Gastrocnemius medialis (tissue), 4 donors: ENCODE results near the gene TRIM68.

ENCODE experiments used
- POLR2A ChIP-seq, 2 donors: fragments of 450-650 bp; IDR thresholded peaks; one replicate each; pipeline ENCODE4 v1.6.1; 2017; ENCODE audit warnings: antibody characterized with exemption in 2 of 2, mild to moderate bottlenecking in 2 of 2, moderate library complexity in 2 of 2
- TF ChIP-seq, protein P1 (sequence below), 5 experiments: fragments of 450-650 bp in 3 of 5; fragments of 200-600 bp in 2 of 5; sonication (generic) in 2 of 5; IDR thresholded peaks in 4 of 5; conservative IDR thresholded peaks in 1 of 5; 1 replicate in 4 of 5; 2 replicates in 1 of 5; pipeline ENCODE4 v1.5.1; 2016 to 2019; ENCODE audit warnings: antibody characterized with exemption in 5 of 5, mild to moderate bottlenecking in 3 of 5, moderate library complexity in 3 of 5

DNA sequence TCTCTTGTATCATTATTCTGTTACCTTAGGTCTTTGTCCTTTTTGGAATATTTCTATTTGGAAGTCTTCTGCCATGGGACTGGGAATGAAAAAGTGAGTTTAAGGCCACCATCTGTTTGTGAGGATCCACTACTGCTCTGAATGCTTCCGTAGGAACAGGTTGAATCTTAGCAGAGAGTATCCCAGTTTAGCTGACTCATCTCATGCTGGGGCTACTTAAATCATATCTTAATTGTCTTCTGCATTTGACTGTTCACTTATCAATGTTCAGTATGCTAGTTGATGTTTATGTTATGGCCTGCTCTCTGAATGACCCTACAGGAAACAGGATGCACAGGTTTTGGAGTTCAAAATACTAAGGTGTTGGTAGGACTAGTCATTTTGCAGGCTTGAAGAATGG lies 27.9 kb downstream of the TRIM68 start:
- TF ChIP-seq, protein P1, sequence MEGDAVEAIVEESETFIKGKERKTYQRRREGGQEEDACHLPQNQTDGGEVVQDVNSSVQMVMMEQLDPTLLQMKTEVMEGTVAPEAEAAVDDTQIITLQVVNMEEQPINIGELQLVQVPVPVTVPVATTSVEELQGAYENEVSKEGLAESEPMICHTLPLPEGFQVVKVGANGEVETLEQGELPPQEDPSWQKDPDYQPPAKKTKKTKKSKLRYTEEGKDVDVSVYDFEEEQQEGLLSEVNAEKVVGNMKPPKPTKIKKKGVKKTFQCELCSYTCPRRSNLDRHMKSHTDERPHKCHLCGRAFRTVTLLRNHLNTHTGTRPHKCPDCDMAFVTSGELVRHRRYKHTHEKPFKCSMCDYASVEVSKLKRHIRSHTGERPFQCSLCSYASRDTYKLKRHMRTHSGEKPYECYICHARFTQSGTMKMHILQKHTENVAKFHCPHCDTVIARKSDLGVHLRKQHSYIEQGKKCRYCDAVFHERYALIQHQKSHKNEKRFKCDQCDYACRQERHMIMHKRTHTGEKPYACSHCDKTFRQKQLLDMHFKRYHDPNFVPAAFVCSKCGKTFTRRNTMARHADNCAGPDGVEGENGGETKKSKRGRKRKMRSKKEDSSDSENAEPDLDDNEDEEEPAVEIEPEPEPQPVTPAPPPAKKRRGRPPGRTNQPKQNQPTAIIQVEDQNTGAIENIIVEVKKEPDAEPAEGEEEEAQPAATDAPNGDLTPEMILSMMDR (IDR thresholded peaks at IDR 0.05 in 4 of 5, conservative IDR thresholded peaks at IDR 0.05 in 1 of 5), result no peak
- TF ChIP-seq POLR2A (IDR thresholded peaks at IDR 0.05), result no peak
